DND-41 (cell line): ENCODE results near the gene TRPV5.

Experiments used
- ATAC-seq: fragments of 200-7000 bp; cut with Tn5 transposase; 3 replicates; pipeline ENCODE4 v1.9.1; 2021; ENCODE audit warnings: low read depth; ENCODE audit not compliant: insufficient read depth
- DNase-seq: peaks from one replicate; pipeline ENCODE4 v3.0.0-alpha.2; 2020
- H2AFZ ChIP-seq: 2 replicates; pipeline ENCODE4 v1.6.0; 2012; ENCODE audit warnings: low read depth, low read length
- H3K27ac ChIP-seq: 2 replicates; pipeline ENCODE4 v1.5.1; 2012; ENCODE audit warnings: low read length, inconsistent platforms
- H3K27me3 ChIP-seq: fragments of 200-600 bp; sonication (generic); 2 replicates; pipeline ENCODE4 v1.6.0; 2012; ENCODE audit warnings: low read length, mild to moderate bottlenecking, inconsistent platforms; ENCODE audit not compliant: insufficient read depth, poor library complexity
- H3K36me3 ChIP-seq: 2 replicates; pipeline ENCODE4 v1.5.1; 2012; ENCODE audit warnings: low read length, inconsistent platforms; ENCODE audit not compliant: insufficient read depth
- H3K4me1 ChIP-seq: 2 replicates; pipeline ENCODE4 v1.5.1; 2012; ENCODE audit warnings: mild to moderate bottlenecking, low read length; ENCODE audit not compliant: insufficient read depth
- H3K4me2 ChIP-seq: 2 replicates; pipeline ENCODE4 v1.6.0; 2012; ENCODE audit warnings: mild to moderate bottlenecking, moderate library complexity, low read length, inconsistent platforms; ENCODE audit not compliant: insufficient read depth
- H3K4me3 ChIP-seq, 2 experiments: fragments of 200-600 bp in 1 of 2; shearing (Covaris generic) in 1 of 2; 2 replicates each; pipeline ENCODE4 v1.5.1; 2012 to 2016; ENCODE audit warnings: inconsistent platforms in 2 of 2, low read length in 2 of 2, mild to moderate bottlenecking in 2 of 2, low read depth in 1 of 2, moderate library complexity in 1 of 2
- H3K79me2 ChIP-seq: 2 replicates; pipeline ENCODE4 v1.6.0; 2012; ENCODE audit warnings: low read length, inconsistent platforms; ENCODE audit not compliant: insufficient read depth
- H3K9ac ChIP-seq: 2 replicates; pipeline ENCODE4 v1.6.0; 2012; ENCODE audit warnings: low read depth, mild to moderate bottlenecking, inconsistent platforms, low read length, moderate library complexity
- H3K9me3 ChIP-seq: 2 replicates; pipeline ENCODE4 v1.5.1; 2012; ENCODE audit warnings: low read length, moderate library complexity, mild to moderate bottlenecking, inconsistent platforms; ENCODE audit not compliant: insufficient read depth, severe bottlenecking
- H4K20me1 ChIP-seq: 2 replicates; pipeline ENCODE4 v1.6.0; 2012; ENCODE audit warnings: low read length; ENCODE audit not compliant: insufficient read depth
- CTCF ChIP-seq: IDR thresholded peaks from 2 replicates; pipeline ENCODE4 v1.5.1; 2012; ENCODE audit warnings: borderline replicate concordance, low read length, moderate library complexity, mild to moderate bottlenecking; ENCODE audit not compliant: poor library complexity, severe bottlenecking; ENCODE audit errors: extremely low read depth
- EZH2 ChIP-seq: IDR thresholded peaks from 3 replicates; pipeline ENCODE4 v1.6.1; 2012; ENCODE audit warnings: borderline replicate concordance, low read depth, mild to moderate bottlenecking, moderate library complexity, low read length, inconsistent platforms; ENCODE audit not compliant: severe bottlenecking

The TRPV5 gene

DNA sequence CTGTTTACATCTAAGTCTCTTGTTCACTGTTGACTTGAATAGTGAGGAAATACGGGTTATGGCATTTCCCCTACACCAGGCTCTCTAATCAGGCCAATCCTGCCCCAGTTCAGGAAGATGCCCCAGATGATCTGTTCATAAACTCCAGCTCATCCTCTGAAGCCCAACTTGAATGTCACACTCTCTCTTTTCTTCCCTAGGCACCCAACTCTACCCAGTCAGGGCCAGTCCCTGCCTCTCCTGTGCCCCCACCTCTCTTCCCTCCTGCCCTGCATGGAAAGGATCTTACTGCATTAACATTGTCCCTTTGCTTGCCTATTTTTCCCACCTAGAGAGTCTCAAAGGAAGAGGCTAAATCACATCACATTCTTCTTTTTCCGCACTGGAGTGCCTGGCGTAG lies 37.4 kb downstream of the TRPV5 start:
- DNase-seq (no peak), ATAC-seq (no peak)
- Histone ChIP-seq H3K4me2 (no peak overlapping the region), H3K4me1 (no peaks in the 10 kb centered on the region), H3K27me3 (no peaks in the 10 kb centered on the region), H3K4me3 (no peak overlapping the region), H3K79me2 (no peaks in the 10 kb centered on the region), H2AFZ (no peak overlapping the region), H3K27ac (no peak overlapping the region), H3K9ac (no peak overlapping the region), H3K36me3 (no peaks in the 10 kb centered on the region), H3K9me3 (no peaks in the 10 kb centered on the region), H4K20me1 (no peaks in the 10 kb centered on the region)
- TF ChIP-seq CTCF (no peak), EZH2 (no peak)

DNA sequence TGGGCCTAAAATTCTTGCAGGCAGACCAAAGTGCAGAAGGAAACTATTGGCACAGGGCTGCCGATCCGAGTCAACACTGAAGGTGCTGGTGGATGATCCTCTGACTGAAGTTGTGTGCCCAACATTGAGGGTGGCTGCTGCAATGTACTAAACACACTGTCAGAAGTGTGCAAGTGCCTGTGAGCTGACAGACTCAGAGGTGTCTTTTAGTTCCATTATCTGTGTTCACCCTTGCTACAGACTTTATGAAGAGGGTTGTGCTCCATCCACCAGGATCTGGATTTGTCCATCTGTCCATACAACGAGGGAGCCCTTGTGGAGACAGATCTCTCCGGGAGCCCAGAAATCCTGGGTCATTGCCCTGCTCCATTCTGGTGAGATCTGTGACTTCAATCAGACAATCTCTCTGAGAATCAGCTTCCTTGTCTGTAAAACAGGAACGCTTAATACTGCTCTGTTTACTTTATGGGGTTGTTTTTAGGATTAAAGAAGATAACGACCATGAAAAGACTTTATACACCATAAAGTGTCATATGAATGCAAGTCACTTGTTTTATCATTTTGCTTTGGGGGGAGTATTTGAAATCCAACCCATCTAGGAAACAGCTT lies 38.5 kb downstream of the TRPV5 start:
- no peak overlapping the region for H2AFZ ChIP-seq
- H3K36me3 ChIP-seq: no peaks in the 10 kb centered on the region
- no peaks in the 10 kb centered on the region for H3K4me1 ChIP-seq
- no peaks in the 10 kb centered on the region for H3K79me2 ChIP-seq
- no peak overlapping the region for H3K4me2 ChIP-seq
- no peak overlapping the region for H3K27ac ChIP-seq
- no peaks in the 10 kb centered on the region; the same call in 1 of the 2 replicates for H4K20me1 ChIP-seq
- H3K9ac ChIP-seq: no peak overlapping the region
- no peaks in the 10 kb centered on the region for H3K9me3 ChIP-seq
- TF ChIP-seq CTCF (no peak), EZH2 (no peak)
- ATAC-seq (no peak), DNase-seq (no peak)
- no peaks in the 10 kb centered on the region for H3K27me3 ChIP-seq
- no peak overlapping the region for H3K4me3 ChIP-seq

DNA sequence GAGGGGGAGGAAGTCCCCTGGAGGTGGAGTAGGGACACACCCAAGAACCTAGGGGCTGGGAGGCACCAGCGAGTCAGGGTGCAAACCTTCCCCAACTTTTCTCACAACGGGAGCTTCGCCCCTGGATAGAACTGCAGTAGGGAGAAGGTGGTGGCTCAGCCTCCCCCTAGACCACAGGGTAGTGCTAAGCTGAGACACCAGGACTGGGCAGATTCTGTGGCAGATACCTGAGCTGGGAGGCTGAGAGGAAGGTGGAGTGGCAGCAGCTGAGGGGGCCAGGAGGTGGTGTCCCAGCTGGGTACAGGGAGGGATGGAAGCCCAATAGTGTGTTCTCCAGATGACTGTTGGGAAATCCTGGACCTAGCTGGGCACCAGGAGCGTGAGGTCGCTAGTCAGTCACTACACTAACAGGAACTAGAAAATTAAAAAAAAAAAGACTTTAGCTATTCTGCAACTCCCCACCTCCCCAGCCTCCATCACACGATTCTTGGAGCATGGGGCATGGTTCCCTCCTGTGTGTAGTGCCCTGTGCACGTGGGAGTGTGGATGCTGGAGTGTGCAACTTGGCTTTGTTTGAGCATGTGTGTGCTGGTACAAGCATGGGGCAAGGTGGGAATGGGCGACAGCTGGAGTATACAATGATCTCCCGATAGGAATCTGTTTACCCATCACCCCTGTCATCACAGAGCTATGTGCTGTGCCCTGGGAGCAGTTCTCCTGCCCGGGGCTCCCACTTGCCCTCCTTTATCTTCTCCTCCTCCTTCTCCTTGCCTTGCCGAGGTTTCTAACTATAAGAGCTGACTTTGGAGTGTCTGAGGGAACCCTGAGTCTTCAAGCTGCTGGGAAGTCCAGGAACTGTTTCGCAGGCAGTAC lies 39.2 kb downstream of the TRPV5 start:
- H4K20me1 ChIP-seq: no peaks in the 10 kb centered on the region; the same call in 1 of the 2 replicates
- no peak overlapping the region for H3K4me3 ChIP-seq
- H3K27ac ChIP-seq: no peak overlapping the region
- no peak for TF ChIP-seq CTCF
- TF ChIP-seq EZH2: no peak
- DNase-seq (no peak), ATAC-seq (0 out of 3 replicates have a peak, but pooled peaks have one; percentile 13)
- no peaks in the 10 kb centered on the region for H3K27me3 ChIP-seq
- no peak overlapping the region for H2AFZ ChIP-seq
- H3K36me3 ChIP-seq: no peaks in the 10 kb centered on the region
- H3K79me2 ChIP-seq: no peaks in the 10 kb centered on the region
- no peaks in the 10 kb centered on the region for H3K9me3 ChIP-seq
- H3K4me2 ChIP-seq: no peak overlapping the region
- H3K9ac ChIP-seq: no peak overlapping the region
- H3K4me1 ChIP-seq: no peaks in the 10 kb centered on the region
